AG09309 (cell line): ENCODE measurements around the gene GPR155.

Source experiments
- DNase-seq: peaks from one replicate; pipeline ENCODE4 v3.0.0-alpha.2; 2010; ENCODE audit warnings: low read depth
- H3K4me3 ChIP-seq: 2 replicates; pipeline ENCODE4 v1.5.1; 2011; ENCODE audit warnings: mild to moderate bottlenecking, low read depth, low read length, moderate library complexity; ENCODE audit not compliant: control insufficient read depth
- TF ChIP-seq, protein P1 (sequence below): IDR thresholded peaks from 2 replicates; pipeline ENCODE4 v1.5.1; 2011; ENCODE audit warnings: mild to moderate bottlenecking, low read depth, low read length, inconsistent platforms; ENCODE audit not compliant: insufficient read depth, control insufficient read depth; ENCODE audit errors: missing control alignments

The GPR155 gene

DNA sequence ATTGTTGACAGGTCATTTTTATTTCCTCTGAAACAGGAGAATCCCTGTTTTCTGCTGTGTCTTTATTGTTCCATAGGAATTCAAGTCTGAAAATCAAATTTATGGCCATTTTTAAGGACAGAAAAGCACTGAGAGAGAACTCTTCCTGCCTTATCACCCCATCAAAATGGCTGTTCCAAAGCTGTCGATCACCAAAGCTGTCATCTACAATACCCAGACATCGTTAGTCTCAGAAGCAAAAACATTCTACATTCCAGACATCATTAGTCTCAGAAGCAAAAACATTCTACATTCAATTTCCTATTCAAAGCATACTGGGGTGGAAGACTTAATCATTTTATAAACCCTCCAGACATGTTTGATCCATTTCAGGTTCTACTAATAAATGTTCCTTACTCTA is 46.9 kb downstream of the GPR155 start:
- TF ChIP-seq, protein P1, sequence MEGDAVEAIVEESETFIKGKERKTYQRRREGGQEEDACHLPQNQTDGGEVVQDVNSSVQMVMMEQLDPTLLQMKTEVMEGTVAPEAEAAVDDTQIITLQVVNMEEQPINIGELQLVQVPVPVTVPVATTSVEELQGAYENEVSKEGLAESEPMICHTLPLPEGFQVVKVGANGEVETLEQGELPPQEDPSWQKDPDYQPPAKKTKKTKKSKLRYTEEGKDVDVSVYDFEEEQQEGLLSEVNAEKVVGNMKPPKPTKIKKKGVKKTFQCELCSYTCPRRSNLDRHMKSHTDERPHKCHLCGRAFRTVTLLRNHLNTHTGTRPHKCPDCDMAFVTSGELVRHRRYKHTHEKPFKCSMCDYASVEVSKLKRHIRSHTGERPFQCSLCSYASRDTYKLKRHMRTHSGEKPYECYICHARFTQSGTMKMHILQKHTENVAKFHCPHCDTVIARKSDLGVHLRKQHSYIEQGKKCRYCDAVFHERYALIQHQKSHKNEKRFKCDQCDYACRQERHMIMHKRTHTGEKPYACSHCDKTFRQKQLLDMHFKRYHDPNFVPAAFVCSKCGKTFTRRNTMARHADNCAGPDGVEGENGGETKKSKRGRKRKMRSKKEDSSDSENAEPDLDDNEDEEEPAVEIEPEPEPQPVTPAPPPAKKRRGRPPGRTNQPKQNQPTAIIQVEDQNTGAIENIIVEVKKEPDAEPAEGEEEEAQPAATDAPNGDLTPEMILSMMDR = no peak
- no peak overlapping the region for H3K4me3 ChIP-seq
- no peak for DNase-seq

DNA sequence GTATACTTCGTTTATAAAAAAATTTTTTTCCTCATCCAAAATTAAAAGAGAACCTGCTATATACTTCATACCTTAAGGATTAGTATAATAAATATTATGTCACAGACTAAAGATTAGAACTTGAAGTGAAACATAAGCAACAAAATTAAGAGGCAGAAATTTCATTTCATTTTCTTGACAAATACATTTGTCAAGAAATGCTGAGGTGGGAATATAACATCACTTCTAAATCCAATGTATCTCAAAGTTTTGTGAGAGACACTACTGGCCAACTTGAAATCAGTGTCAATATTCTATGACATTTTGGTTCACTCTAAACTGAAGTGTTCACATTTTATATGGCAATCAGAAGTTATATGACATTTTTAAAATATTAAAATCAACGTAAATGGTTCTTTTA is 47.5 kb downstream of the GPR155 start:
- DNase-seq = no peak
- TF ChIP-seq, protein P1 = no peak
- no peak overlapping the region for H3K4me3 ChIP-seq

DNA sequence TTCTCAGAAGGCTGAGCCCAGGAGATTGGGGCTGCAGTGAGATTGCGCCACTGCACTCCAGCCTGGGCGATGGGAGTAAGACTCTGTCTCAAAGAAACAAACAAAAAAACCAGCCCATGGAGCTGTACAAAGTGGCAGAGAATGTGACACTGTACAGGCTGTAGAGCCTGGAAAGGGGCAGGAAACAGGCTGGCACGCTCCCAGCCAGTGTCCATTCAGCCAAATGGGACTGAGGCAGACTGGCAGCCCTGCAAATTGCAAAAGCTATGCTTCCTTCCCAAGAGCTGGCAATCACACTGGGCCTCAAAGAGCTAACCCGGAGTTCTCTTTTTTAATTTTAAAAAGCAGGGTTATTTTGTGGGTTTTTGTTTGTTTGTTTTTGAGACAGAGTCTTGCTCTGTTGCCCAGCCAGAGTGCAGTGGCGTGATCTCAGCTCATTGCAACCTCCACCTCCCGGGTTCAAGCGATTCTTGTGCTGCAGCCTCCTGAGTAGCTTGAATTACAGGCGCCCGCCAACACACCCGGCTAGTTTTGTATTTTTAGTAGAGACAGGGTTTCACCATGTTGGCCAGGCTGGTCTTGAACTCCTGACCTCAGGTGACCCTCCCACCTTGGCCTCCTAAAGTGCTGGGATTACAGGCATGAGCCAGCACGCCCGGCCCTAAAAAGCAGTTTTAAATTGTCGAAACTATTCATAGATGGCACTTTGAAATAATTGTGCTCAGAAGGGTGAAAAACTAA is 48.5 kb downstream of the GPR155 start:
- TF ChIP-seq, protein P1 = no peak
- DNase-seq = no peak
- H3K4me3 ChIP-seq = no peak overlapping the region

DNA sequence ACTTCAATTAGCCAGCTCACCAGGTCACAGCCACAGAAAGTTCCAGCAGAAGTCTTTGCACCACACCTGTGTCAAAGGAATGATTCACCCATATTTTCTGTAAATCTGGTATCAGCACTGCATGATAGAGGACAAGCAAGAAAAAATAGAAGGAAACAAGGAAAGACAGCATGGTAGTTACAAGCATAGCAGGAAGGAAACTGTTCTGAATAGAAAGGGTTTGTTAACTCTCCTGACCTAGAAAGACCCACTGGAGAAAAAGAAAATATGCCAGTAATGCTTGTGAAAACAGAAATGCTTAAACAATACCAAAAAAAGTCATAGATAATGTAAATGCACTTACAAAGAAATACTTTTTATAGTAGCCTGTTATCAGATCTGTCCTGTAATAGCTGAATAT is 50.5 kb downstream of the GPR155 start:
- H3K4me3 ChIP-seq = no peak overlapping the region
- DNase-seq = no peak
- TF ChIP-seq, protein P1 = no peak

DNA sequence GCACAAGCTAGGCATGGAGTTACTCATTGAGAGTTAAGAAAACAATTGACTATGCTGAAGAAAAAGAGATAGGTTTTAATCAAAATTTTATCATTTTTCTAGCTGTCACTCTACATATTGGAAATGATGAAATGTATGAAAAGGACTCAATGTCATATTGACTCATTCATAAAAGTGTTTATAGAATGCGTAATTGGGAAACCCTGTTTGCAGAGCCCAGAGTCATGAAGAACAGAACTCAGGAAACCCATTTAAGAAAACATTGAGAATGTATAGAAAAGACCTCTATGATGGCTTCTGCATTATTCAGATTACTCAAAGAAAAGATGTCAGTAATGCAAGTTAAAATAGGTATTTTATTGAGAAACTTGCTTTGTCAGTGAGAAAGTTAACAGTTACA is 54.9 kb downstream of the GPR155 start:
- DNase-seq = no peak
- TF ChIP-seq, protein P1 = no peak
- no peak overlapping the region for H3K4me3 ChIP-seq

DNA sequence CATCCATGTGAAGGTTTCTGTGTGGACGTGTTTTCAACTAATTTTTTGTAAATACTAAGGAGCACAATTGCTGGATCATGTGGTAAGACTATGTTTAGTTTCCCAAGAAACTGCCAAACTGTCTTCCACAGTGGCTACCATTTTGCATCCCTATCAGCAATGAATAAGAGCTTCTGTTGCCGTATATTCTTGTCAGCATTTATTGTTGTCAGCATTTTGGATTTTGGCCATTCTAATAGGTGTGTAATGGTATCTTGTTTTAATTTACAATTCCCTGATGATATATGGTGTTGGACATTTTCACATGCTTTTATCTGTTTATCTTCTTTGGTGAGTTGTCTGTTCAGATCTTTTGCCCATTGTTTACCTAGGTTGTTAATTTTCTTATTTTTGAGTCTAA is 56.8 kb downstream of the GPR155 start:
- H3K4me3 ChIP-seq = no peak overlapping the region
- no peak for DNase-seq
- TF ChIP-seq, protein P1 = no peak

DNA sequence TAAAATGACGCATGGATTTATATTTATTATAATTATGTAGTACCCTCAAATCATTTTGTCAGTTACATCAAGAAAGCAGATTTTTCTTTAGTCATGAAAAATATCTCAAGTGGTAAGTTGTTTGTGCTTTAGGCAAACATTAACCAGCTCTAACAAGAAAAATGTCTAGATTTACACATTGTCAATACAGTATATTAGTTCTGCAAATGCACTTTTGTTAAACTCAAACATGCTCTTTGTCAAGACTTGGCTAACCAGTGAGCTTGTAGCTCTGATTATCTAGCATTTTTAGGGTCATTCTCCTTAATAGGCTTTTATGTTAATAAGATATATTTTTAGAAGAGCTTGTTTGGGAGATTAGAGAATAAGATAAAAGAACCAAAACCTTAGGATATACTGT is 58.6 kb downstream of the GPR155 start:
- no peak for DNase-seq
- H3K4me3 ChIP-seq = no peak overlapping the region
- TF ChIP-seq, protein P1 = no peak
